ENCODE measurements around the gene LMO7. TPM values are rescaled to one million over a fixed set of nuclear protein-coding genes. Genes with fewer than 3 reads are reported as not detected.

LMO7 gene
- polyA plus RNA-seq, 1 donor, result 149 TPM

DNA sequence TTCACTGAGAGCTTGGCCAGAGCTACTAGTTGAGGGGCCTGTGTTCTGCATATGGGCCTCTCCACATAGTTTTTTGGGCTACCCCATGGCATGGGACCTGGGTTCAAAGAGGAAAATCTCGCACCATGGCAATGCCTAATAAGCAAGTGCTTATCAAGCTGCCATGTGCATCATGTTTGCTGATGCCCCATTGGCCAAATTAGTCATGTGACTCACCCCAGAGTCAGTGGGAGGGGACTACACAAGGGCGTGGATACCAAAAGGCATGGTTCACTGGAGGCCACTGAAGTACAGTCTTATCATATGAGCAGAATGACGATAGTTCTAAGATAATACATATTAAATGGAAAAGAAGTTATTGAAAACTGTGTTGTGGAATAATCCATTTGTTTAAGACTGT, 214.8 kb downstream of the LMO7 start:
- no peak for DNase-seq
- Histone ChIP-seq H3K36me3 (ENCODE audit: control insufficient read depth, insufficient read depth, low read length) (peaks cover 45% of the 10 kb centered on the region), H3K4me1 (ENCODE audit: control insufficient read depth, insufficient read depth, low read length) (no peaks in the 10 kb centered on the region), H3K27me3 (ENCODE audit: control insufficient read depth, insufficient read depth, low read length) (no peaks in the 10 kb centered on the region), H3K9me3 (ENCODE audit: control insufficient read depth, low read depth, low read length) (peaks cover 3% of the 10 kb centered on the region), H3K27ac (ENCODE audit: low read length) (no peak overlapping the region), H3K4me3 (ENCODE audit: low read length) (no peak overlapping the region)
- no CpG with 5 or more reads among the region's 3 CpGs for WGBS (ENCODE audit: insufficient coverage, low lambda C conversion rate)

DNA sequence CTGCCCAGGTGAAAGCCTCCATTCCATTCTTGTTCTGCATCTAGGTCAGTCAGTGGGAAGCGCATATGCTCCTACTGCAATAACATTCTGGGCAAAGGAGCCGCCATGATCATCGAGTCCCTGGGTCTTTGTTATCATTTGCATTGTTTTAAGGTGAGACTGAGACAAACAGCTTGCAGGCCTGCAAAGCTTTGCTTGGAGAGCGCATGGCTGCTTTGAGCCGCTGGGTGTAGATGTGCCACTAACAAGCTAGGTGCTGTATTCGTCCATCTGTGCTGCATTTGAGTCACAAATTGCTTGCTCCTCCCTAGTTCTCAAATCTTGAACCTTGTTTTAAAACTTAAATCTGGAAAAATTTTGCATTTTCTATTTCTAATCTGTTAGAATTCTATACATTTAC, 219.1 kb downstream of the LMO7 start:
- Histone ChIP-seq H3K36me3 (ENCODE audit: control insufficient read depth, insufficient read depth, low read length) (peaks cover 44% of the 10 kb centered on the region), H3K27me3 (ENCODE audit: control insufficient read depth, insufficient read depth, low read length) (no peaks in the 10 kb centered on the region), H3K4me1 (ENCODE audit: control insufficient read depth, insufficient read depth, low read length) (no peaks in the 10 kb centered on the region), H3K4me3 (ENCODE audit: low read length) (no peak overlapping the region), H3K27ac (ENCODE audit: low read length) (no peak overlapping the region), H3K9me3 (ENCODE audit: control insufficient read depth, low read depth, low read length) (peaks cover 3% of the 10 kb centered on the region)
- no CpG with 5 or more reads among the region's 6 CpGs for WGBS (ENCODE audit: insufficient coverage, low lambda C conversion rate)
- DNase-seq, result no peak

DNA sequence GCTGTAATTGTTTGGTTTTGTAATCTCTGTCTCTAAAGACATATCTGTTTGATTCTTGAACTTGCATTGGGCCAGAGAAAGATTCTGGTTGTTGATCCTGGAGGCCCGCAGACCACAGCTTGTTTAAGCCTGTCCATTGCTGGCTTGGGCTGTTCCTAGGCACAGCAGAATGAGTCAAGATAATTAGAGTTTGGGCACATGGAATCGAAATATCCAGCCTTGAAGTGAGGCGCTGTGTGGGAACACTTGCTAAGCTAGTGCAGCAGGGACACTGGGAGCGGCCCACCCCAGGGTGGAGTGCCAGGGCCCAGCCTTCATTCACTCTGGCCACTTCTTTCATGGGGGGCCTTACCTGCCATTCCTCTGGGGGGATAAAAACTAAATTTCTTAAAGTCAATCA, 219.7 kb downstream of the LMO7 start:
- Histone ChIP-seq H3K4me3 (ENCODE audit: low read length) (no peak overlapping the region), H3K36me3 (ENCODE audit: control insufficient read depth, insufficient read depth, low read length) (peaks cover 45% of the 10 kb centered on the region), H3K9me3 (ENCODE audit: control insufficient read depth, low read depth, low read length) (peaks cover 3% of the 10 kb centered on the region), H3K27ac (ENCODE audit: low read length) (no peak overlapping the region), H3K27me3 (ENCODE audit: control insufficient read depth, insufficient read depth, low read length) (no peaks in the 10 kb centered on the region), H3K4me1 (ENCODE audit: control insufficient read depth, insufficient read depth, low read length) (no peaks in the 10 kb centered on the region)
- no CpG with 5 or more reads among the region's 4 CpGs for WGBS (ENCODE audit: insufficient coverage, low lambda C conversion rate)
- DNase-seq, result no peak

DNA sequence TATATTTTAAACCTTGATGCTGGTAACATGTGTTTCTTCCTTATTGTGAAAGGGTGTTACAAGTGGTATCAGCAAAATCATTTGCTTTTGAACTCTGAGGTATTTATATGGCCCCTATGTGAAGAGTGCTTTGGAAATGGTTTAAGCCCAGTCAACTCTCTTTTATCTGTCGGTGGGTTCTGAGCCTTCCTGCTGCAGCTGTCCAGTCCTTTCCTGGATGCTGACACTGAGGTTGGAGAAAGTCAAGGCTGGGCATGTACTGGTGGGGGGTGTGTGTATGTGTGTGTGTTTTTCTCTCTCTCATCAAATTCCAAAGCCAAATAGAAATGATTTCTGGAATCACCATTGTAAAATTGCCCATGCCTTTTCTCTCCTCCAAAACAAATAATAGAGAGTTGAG, 221.2 kb downstream of the LMO7 start:
- WGBS (ENCODE audit: insufficient coverage, low lambda C conversion rate), result no CpG with 5 or more reads among the region's 1 CpG
- Histone ChIP-seq H3K27me3 (ENCODE audit: control insufficient read depth, insufficient read depth, low read length) (no peaks in the 10 kb centered on the region), H3K4me3 (ENCODE audit: low read length) (no peak overlapping the region), H3K27ac (ENCODE audit: low read length) (no peak overlapping the region), H3K36me3 (ENCODE audit: control insufficient read depth, insufficient read depth, low read length) (peaks cover 40% of the 10 kb centered on the region), H3K9me3 (ENCODE audit: control insufficient read depth, low read depth, low read length) (peaks cover 3% of the 10 kb centered on the region), H3K4me1 (ENCODE audit: control insufficient read depth, insufficient read depth, low read length) (no peaks in the 10 kb centered on the region)
- no peak for DNase-seq

DNA sequence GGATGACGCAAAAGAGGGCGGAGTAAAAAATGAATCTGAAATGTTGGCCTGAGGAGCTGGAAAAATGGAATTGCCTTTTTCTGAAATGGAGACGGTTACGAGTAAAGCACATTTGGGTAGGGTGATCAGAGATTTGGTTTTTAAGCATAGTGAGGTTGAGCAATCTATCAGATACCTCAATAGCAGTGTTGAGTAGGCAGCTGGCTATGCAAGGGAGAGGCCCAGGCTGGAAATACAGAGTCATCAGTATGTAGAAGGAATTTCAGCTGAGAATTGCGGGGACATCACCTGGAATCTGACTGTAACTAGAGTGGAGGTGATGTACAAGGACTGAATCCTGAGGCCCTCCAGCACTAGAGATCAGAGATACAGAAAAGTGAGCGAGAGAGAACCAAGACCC, 224.8 kb downstream of the LMO7 start:
- Histone ChIP-seq H3K27ac (ENCODE audit: low read length) (no peak overlapping the region), H3K4me3 (ENCODE audit: low read length) (no peak overlapping the region), H3K36me3 (ENCODE audit: control insufficient read depth, insufficient read depth, low read length) (peaks cover 15% of the 10 kb centered on the region), H3K27me3 (ENCODE audit: control insufficient read depth, insufficient read depth, low read length) (no peaks in the 10 kb centered on the region), H3K4me1 (ENCODE audit: control insufficient read depth, insufficient read depth, low read length) (no peaks in the 10 kb centered on the region), H3K9me3 (ENCODE audit: control insufficient read depth, low read depth, low read length) (no peaks in the 10 kb centered on the region)
- no peak for DNase-seq
- 100% methylated on average over 4 of the region's 6 CpGs for WGBS (ENCODE audit: insufficient coverage, low lambda C conversion rate)

DNA sequence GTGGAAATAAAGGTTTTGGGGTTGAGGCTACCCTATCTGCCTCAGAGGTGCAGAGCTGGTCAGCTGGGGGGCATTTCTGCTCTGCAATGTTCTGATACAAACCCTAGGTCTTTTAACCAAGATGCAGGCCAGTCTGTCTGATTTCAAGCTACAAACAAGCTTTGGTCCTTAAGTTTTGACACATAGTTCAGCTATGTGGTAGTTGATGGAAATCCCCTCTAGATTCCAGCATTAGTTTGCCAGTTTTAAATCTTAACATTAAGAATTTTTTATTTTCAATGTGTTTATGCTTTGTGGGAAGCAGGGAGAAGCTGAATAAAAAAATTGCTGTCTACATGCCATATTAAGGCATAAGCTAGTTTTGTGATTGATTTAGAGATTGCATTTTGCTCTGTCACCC, 225.7 kb downstream of the LMO7 start:
- Histone ChIP-seq H3K4me1 (ENCODE audit: control insufficient read depth, insufficient read depth, low read length) (no peaks in the 10 kb centered on the region), H3K4me3 (ENCODE audit: low read length) (no peak overlapping the region), H3K27me3 (ENCODE audit: control insufficient read depth, insufficient read depth, low read length) (no peaks in the 10 kb centered on the region), H3K9me3 (ENCODE audit: control insufficient read depth, low read depth, low read length) (no peaks in the 10 kb centered on the region), H3K36me3 (ENCODE audit: control insufficient read depth, insufficient read depth, low read length) (peaks cover 9% of the 10 kb centered on the region), H3K27ac (ENCODE audit: low read length) (no peak overlapping the region)
- no peak for DNase-seq

DNA sequence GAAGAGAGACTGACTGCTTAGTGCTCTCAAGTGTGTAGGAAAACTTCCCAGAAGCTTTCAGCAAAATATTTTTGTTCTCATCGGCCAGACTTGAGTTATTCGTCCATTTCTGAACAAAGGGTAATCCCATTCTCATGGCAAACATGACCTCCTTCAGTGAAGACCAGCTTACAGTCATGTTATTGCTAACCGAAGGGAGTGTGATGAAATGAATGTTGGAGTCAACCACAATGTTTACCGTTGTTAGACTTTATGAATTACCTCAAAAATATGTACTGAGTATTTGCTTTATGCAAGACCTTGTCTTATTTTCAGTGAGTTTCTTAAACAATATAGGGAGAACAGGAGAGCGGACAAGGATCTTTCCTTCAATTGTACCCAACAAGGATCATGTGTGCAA, 228.6 kb downstream of the LMO7 start:
- Histone ChIP-seq H3K36me3 (ENCODE audit: control insufficient read depth, insufficient read depth, low read length) (peaks cover 4% of the 10 kb centered on the region), H3K9me3 (ENCODE audit: control insufficient read depth, low read depth, low read length) (no peaks in the 10 kb centered on the region), H3K27me3 (ENCODE audit: control insufficient read depth, insufficient read depth, low read length) (peaks cover 2% of the 10 kb centered on the region), H3K4me3 (ENCODE audit: low read length) (no peak overlapping the region), H3K27ac (ENCODE audit: low read length) (no peak overlapping the region), H3K4me1 (ENCODE audit: control insufficient read depth, insufficient read depth, low read length) (no peaks in the 10 kb centered on the region)
- no peak for DNase-seq
- no CpG with 5 or more reads among the region's 5 CpGs for WGBS (ENCODE audit: insufficient coverage, low lambda C conversion rate)

DNA sequence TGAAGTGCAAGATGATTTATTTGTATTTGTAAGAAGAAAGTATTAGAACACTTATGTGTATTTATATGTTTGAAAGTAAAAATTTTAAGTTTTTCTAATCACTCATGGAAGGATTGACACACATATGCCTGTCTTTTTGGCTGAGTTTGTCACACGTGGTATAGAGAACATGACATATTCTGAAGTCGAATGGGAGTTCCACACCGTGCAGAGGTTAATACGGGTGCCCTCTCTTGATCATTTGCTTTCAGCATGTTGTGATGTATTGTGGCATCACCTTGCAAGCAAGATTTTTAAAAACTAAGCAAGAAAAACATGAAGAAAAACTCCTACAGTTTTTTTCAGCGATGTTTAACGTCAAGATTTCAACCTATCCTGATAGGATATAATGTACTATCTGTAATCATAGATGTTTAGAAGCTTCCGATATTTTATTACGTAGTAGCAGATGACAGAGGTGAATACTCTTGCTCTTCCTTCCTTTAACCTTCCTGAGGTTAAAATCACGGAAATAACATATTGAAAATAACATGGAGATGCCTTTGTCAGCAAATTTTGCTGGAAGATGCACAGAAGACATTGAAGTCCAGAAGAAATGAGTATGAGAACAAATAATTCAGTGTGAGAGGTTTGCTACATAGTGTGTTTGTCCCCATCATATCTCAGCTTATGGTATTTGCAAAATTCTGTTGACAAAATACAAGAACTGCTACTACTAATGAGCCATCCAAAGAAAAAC, 231.4 kb downstream of the LMO7 start:
- DNase-seq, result no peak
- 80% methylated on average over 5 of the region's 9 CpGs for WGBS (ENCODE audit: insufficient coverage, low lambda C conversion rate)
- Histone ChIP-seq H3K36me3 (ENCODE audit: control insufficient read depth, insufficient read depth, low read length) (no peaks in the 10 kb centered on the region), H3K9me3 (ENCODE audit: control insufficient read depth, low read depth, low read length) (no peaks in the 10 kb centered on the region), H3K4me3 (ENCODE audit: low read length) (no peak overlapping the region), H3K27ac (ENCODE audit: low read length) (no peak overlapping the region), H3K4me1 (ENCODE audit: control insufficient read depth, insufficient read depth, low read length) (no peaks in the 10 kb centered on the region), H3K27me3 (ENCODE audit: control insufficient read depth, insufficient read depth, low read length) (peaks cover 7% of the 10 kb centered on the region)

DNA sequence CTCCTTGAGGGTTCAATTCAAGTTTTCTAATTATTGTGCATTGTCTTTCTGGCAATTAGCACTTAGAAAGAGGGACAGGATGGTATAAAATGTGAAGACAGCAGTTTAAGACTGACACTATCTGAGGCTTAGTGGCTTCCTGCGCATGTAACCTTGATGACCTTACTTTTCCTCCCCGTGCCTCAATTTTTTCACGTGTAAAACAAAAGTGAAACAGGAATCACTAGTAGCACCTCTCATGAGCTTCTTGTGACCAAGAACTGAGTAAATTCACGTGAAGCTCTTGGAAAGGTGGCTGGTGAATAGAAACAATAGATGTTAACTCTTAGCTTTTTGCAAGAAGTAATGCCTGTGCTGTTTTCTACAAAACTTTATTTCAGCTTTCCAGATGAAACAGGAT, 233.9 kb downstream of the LMO7 start:
- H3K27me3 ChIP-seq (ENCODE audit: control insufficient read depth, insufficient read depth, low read length), result peaks cover 7% of the 10 kb centered on the region
- H3K4me3 ChIP-seq (ENCODE audit: low read length), result no peak overlapping the region
- no peaks in the 10 kb centered on the region for H3K4me1 ChIP-seq (ENCODE audit: control insufficient read depth, insufficient read depth, low read length)
- H3K9me3 ChIP-seq (ENCODE audit: control insufficient read depth, low read depth, low read length), result no peaks in the 10 kb centered on the region
- 44% methylated on average over 4 of the region's 4 CpGs for WGBS (ENCODE audit: insufficient coverage, low lambda C conversion rate)
- H3K36me3 ChIP-seq (ENCODE audit: control insufficient read depth, insufficient read depth, low read length), result no peaks in the 10 kb centered on the region
- H3K27ac ChIP-seq (ENCODE audit: low read length), result no peak overlapping the region
- no peak for DNase-seq

DNA sequence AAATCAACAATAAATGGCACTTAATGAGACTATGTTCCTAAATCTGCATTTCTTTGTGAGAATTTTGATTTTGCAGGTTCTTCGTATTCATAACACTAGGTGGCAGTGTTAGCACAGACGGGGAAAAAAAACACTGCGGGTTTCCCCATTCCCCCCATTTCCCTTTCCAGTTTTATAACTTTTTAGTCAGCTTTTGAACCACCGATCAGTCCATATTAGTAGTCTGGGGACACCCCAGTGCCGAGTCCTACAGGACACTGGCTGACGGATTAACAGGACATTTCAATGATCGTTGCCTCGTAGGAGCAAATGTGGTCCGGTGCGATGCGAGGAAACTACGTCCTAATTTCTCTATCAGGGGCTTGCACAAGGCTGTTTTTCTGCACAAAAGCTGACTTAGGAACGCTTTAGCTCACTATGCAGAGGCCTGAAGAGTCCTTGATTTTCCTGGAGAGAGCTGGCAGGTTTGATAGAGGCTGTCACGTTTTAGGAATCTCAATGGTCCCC, 234.3 kb downstream of the LMO7 start:
- no peaks in the 10 kb centered on the region for H3K4me1 ChIP-seq (ENCODE audit: control insufficient read depth, insufficient read depth, low read length)
- no peaks in the 10 kb centered on the region for H3K9me3 ChIP-seq (ENCODE audit: control insufficient read depth, low read depth, low read length)
- WGBS (ENCODE audit: insufficient coverage, low lambda C conversion rate), result no CpG with 5 or more reads among the region's 14 CpGs
- no peak overlapping the region for H3K4me3 ChIP-seq (ENCODE audit: low read length)
- H3K36me3 ChIP-seq (ENCODE audit: control insufficient read depth, insufficient read depth, low read length), result no peaks in the 10 kb centered on the region
- H3K27me3 ChIP-seq (ENCODE audit: control insufficient read depth, insufficient read depth, low read length), result peaks cover 7% of the 10 kb centered on the region
- DNase-seq, result no peak
- H3K27ac ChIP-seq (ENCODE audit: low read length), result no peak overlapping the region

DNA sequence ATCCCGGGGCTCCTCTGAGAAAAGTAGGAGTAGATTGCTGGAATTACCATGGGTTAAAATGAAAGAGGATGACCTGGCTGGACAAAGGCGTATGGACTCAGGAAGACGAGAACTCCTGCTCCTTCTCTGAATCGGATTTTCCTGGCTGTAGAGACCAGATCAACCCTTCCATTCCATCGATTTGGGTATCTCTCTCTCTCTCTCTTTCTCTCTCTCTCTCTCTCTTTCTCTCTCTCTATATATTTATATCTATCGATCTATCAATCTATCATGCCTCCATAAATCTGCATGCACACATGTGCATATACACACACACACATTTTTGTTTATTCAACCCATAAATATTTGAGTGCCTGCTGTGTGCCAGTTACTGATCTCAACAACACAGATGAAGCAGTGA, 234.9 kb downstream of the LMO7 start:
- WGBS (ENCODE audit: insufficient coverage, low lambda C conversion rate), result 85% methylated on average over 5 of the region's 6 CpGs
- H3K4me1 ChIP-seq (ENCODE audit: control insufficient read depth, insufficient read depth, low read length), result no peaks in the 10 kb centered on the region
- H3K9me3 ChIP-seq (ENCODE audit: control insufficient read depth, low read depth, low read length), result no peaks in the 10 kb centered on the region
- H3K27me3 ChIP-seq (ENCODE audit: control insufficient read depth, insufficient read depth, low read length), result peaks cover 7% of the 10 kb centered on the region
- no peak overlapping the region for H3K4me3 ChIP-seq (ENCODE audit: low read length)
- no peak for DNase-seq
- H3K36me3 ChIP-seq (ENCODE audit: control insufficient read depth, insufficient read depth, low read length), result no peaks in the 10 kb centered on the region
- no peak overlapping the region for H3K27ac ChIP-seq (ENCODE audit: low read length)
